GM18907 (cell line): ENCODE results near the gene CRADD.
"Not testable (repeated sequence)": the region's sequence is repeated elsewhere in the genome, so short reads cannot be mapped to it uniquely, and the experiment has no call there.

Source experiments
- ATAC-seq: cut with Tn5 transposase; IDR thresholded peaks from one replicate; pipeline ENCODE4 v1.9.1; 2021; ENCODE audit warnings: mild to moderate bottlenecking, moderate library complexity; ENCODE audit not compliant: unreplicated experiment

CRADD gene

GRCh38 chr12:93754859-93755258 is 77.7 kb downstream of the CRADD start:
- not testable (repeated sequence) for ATAC-seq

- no peak for ATAC-seq
Observed at GRCh38 chr12:93756288-93756687, 79.1 kb downstream of the CRADD start.

- ATAC-seq, result no peak
Observed at GRCh38 chr12:93757792-93758694, 80.9 kb downstream of the CRADD start.

DNA sequence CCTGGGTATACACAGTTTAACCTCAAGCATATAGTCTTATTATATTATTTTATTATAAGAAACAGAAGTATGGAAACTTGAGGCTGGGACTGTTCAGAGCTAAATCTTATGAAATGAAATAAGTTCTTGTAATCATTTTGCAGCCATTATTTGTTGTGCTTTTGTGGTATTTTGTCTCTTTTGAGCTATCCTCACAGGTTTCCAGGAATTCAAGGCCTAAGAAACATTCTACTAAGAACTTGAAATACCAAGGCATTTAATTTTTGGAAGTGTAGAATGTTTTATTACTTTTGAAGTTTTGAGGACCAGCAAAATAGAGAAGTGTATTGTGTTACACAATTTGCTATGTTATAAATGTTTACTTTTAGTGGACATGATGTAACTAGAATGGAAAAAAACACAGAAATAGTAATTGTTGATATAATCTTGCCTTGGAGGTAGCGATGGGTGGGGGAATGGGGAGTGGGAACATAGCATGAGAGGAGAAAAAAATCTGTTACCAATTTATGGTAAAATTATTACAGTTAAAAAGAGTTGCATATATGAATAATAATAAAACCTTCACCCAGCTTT is 81.7 kb downstream of the CRADD start:
- ATAC-seq, result no peak

DNA sequence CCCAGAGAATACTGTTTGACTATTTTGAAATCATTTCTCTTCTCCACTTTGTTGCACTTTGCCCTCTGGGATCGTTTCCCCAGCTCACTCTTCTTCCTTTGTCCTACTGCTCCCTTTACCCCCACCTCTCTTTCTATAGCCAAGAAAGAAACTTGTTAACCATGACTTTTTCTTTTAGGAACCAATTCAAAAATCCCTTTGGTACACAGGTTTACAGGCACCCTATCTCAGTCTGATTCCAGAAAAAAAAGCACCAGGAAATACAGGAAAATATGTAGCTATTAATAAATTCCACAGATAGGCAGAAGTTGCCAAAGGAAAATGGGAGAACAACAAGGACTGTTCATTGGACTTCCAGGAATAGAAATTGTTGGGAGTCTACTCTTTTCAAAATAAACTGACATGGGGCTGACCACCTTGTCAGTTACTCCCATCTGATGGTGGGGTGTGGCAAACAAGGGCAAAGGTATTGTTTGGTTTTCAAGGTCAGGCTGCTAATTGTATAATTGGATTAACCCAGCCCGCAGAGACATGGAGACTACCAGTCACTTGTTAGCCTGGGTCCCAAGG is 82.4 kb downstream of the CRADD start:
- ATAC-seq, result no peak

DNA sequence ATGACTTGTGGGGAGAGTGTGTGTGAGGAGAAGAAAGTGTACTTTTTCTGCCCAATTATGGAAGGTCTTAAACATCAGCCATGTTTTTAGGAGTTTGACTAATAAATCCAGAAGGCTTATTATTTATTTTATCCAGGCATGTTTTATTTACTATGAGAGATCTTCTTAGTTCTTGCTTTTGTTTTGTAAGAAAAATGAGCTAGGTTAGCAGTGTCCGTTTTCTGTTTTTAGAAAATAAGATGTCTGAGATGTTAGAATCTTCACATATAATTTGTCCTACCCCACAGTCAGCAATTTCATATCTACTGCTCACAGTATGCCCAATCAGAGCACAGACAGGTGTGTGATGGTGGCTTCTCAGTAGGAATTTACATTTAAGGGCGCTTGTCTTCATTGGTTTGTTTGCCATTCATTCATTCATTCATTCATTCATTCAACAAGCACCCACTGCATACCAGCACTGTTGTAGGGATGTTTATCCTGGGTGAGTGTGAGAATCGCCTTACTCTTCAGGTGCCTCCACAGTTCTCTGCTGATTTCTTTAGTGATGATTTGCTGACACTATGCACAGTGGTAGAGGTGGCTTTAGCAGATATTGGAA is 83.2 kb downstream of the CRADD start:
- no peak for ATAC-seq

- no peak for ATAC-seq
Observed at GRCh38 chr12:93762059-93762719, 85.0 kb downstream of the CRADD start.

- no peak for ATAC-seq
Observed at GRCh38 chr12:93762912-93763553, 85.9 kb downstream of the CRADD start.

DNA sequence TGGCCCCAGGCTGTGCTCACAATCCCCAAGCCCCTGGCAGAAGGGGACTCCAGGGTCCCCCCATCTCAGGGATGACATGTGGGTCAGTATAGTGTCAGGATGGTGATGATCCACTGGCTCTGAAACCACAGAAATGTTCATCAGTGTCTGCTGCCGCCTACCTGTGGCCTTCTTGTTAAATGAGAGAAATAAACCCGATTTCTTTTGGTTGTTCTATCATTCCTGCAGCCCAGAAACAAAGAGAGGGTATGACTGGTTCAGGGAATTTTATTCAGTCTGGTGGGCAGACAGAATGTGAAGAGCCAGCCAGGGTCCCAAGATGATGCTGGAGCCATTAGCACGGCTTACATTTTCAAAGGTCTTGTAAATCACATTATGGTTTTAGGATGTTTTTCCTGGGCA is 86.6 kb downstream of the CRADD start:
- ATAC-seq, result no peak

- no peak for ATAC-seq
Observed at GRCh38 chr12:93766371-93766770, 89.2 kb downstream of the CRADD start.

- no peak for ATAC-seq
Observed at GRCh38 chr12:93766796-93767523, 89.8 kb downstream of the CRADD start.

DNA sequence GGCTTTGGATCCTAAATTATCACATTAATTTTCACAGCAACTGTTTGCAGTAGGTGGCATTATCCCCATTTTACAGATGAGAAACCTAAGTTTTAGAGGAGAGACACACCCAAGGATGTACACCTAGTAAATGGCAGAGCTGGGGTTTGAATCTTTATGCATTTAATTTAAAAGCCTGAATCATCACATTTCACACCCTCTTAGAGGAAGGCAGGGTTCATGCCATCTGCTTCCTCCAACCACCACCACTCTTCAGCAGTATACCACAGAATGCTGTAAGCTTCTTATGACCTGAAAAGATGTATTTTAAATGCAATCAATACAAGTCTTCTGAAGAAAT is 90.3 kb downstream of the CRADD start:
- ATAC-seq, result no peak

DNA sequence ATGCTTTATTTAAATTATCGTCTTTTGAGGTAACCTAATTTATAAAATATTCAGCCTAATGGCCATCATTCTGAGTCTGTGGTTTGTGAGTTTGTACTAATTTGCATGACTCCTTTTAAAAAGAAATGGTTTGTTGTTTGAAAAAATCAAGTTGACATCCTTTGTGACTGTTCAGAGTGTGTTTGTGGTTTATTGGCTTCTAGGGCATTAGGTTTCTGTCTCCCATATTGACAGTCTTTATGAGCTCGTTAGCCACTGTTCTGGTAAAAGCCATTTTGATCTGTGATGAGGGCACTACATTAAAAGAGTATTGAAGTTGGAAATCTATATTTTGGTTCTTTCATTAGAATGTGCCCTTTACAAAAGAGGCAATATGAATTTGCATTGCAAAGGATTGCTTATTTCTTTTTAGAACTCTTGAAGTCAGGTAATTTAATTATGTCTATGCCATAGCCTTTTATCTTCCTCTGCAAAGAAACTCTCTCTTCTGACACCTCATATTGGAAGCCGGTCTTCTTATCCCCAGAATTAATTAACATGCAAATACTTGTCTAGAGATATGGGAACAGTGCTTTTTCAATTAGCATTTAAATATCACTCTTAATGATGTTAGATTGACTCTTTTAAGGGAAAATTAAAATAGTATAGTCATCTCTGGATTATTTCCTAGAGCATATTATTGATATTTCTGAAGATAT is 95.0 kb downstream of the CRADD start:
- no peak for ATAC-seq

GRCh38 chr12:93773122-93773871 is 96.1 kb downstream of the CRADD start:
- ATAC-seq, result no peak

- ATAC-seq, result no peak
Observed at GRCh38 chr12:93776581-93777018, 99.4 kb downstream of the CRADD start.

GRCh38 chr12:93777254-93777653 is 100.1 kb downstream of the CRADD start:
- ATAC-seq, result no peak

- no peak for ATAC-seq
Observed at GRCh38 chr12:93778306-93778705, 101.1 kb downstream of the CRADD start.

- ATAC-seq, result no peak
Observed at GRCh38 chr12:93778766-93779165, 101.6 kb downstream of the CRADD start.
